ENCODE results near the gene TMEM174.
A peak's percentile ranks its signal among the peaks of the same experiment; 100 is the strongest.

DNA sequence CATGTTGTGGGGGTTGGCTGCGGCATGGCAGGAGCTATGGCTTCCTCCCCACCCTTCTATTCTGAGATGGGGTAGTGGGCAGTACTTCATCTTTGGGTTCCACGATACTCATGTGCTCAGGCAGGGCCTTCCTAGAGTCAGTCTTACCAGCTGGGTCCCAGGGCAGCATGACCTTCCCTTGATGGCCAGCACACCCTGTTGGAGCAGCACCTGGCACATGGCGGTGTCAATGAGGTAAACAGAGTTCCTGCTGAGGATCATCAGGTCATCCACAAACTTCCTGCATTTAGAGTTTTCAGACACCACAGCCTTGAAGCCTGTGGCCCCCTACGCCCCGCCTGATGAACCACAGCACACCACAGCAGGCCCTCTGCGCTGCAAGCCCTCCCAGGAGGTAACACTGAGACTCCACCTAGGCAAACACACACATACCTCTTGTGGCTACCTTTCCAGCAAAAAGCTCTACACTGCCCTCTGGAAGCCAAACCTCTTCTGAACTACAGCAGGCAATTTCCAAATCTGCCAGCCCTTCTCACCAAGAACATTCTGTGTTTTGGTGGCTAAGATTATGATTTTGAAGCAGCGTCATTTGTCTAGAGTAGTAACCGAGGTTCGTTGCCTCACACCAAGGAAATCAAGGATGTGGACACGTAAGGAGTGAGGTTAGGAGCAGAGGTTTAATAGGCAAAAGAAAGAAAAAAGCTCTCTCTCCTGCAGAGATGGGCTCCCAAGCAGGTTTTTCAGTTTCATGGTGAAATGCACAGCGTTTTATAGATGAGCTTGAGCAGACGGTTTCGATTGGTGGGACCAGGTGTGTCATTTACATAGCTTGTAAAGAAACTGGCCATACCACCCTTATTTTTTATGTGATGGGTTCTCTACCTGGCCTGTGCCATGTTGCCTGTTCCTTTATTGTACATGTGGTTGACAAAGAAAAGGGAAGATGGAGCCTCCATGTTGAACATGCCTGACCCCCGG is 20.3 kb upstream of the TMEM174 start:
- TF ChIP-seq RXRA (IDR thresholded peaks at IDR 0.05) (no peak), TAF1 (conservative IDR thresholded peaks at IDR 0.05) (no peak), EGR1 (IDR thresholded peaks at IDR 0.05; ENCODE audit: low read depth in 2 of 2) (no peak), FOXA1 (IDR thresholded peaks at IDR 0.05) (no peak), YY1 (IDR thresholded peaks at IDR 0.05) (no peak), JUND (IDR thresholded peaks at IDR 0.05) (no peak), NR2F2 (IDR thresholded peaks at IDR 0.05) (no peak)
- TF ChIP-seq, protein P1, sequence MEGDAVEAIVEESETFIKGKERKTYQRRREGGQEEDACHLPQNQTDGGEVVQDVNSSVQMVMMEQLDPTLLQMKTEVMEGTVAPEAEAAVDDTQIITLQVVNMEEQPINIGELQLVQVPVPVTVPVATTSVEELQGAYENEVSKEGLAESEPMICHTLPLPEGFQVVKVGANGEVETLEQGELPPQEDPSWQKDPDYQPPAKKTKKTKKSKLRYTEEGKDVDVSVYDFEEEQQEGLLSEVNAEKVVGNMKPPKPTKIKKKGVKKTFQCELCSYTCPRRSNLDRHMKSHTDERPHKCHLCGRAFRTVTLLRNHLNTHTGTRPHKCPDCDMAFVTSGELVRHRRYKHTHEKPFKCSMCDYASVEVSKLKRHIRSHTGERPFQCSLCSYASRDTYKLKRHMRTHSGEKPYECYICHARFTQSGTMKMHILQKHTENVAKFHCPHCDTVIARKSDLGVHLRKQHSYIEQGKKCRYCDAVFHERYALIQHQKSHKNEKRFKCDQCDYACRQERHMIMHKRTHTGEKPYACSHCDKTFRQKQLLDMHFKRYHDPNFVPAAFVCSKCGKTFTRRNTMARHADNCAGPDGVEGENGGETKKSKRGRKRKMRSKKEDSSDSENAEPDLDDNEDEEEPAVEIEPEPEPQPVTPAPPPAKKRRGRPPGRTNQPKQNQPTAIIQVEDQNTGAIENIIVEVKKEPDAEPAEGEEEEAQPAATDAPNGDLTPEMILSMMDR (IDR thresholded peaks at IDR 0.05; ENCODE audit: low read depth, low read length, missing input control), result peak; percentile 26
